Brain microvascular endothelial cell (primary cell): Measurements from ENCODE around the gene DLGAP1.

Experiments
- DNase-seq: peaks from one replicate; pipeline ENCODE4 v3.0.0-alpha.2; 2020
- H3K27ac ChIP-seq: fragments of 250-450 bp; sonication (Bioruptor Pico); 2 replicates; pipeline ENCODE4 v1.5.1; 2020; ENCODE audit warnings: mild to moderate bottlenecking, moderate library complexity
- H3K27me3 ChIP-seq: fragments of 250-450 bp; sonication (Bioruptor Pico); replicated peaks from 2 replicates; pipeline ENCODE4 v1.5.1; 2020; ENCODE audit warnings: mild to moderate bottlenecking
- H3K36me3 ChIP-seq: fragments of 250-450 bp; sonication (Bioruptor Pico); replicated peaks from 2 replicates; pipeline ENCODE4 v1.5.1; 2020; ENCODE audit warnings: mild to moderate bottlenecking
- H3K4me3 ChIP-seq: 2 replicates; pipeline ENCODE4 v1.5.1; 2011; ENCODE audit warnings: low read depth, mild to moderate bottlenecking, control low read depth, low read length, moderate library complexity
- in situ Hi-C: cut with HindIII; loops from 2 replicates; pipeline ENCODE4 v1.10.0; 2017; ENCODE audit warnings: low sequenced_read_pairs, low pct_ligation_motif_present
- TF ChIP-seq, protein P1 (sequence below): IDR thresholded peaks from 2 replicates; pipeline ENCODE4 v1.5.1; 2011; ENCODE audit warnings: low read depth, mild to moderate bottlenecking, moderate library complexity, low read length, control low read depth, inconsistent platforms; ENCODE audit errors: missing control alignments

DLGAP1 gene

DNA sequence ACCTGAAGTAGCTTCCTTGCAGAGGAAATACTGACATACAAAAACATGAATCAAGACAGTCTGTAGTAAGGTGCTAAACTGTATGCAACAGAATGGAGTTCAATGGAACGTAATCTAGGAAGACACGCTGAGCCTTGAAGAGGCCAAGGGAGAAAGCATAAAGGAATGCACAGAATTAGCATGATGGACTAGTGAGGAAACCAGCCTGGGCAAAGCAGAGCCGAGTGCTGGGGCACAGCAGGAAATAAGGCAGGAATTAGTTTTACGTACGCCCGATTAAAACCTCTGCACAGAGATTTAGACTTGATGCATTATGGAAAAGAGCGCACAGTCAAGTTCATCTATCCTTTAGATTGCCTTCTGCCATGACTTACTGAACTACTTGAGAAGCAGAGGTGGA, 200.3 kb downstream of the DLGAP1 start:
- no peaks in the 10 kb centered on the region for H3K27me3 ChIP-seq
- no peak for DNase-seq
- H3K27ac ChIP-seq = no peak overlapping the region
- TF ChIP-seq, protein P1, sequence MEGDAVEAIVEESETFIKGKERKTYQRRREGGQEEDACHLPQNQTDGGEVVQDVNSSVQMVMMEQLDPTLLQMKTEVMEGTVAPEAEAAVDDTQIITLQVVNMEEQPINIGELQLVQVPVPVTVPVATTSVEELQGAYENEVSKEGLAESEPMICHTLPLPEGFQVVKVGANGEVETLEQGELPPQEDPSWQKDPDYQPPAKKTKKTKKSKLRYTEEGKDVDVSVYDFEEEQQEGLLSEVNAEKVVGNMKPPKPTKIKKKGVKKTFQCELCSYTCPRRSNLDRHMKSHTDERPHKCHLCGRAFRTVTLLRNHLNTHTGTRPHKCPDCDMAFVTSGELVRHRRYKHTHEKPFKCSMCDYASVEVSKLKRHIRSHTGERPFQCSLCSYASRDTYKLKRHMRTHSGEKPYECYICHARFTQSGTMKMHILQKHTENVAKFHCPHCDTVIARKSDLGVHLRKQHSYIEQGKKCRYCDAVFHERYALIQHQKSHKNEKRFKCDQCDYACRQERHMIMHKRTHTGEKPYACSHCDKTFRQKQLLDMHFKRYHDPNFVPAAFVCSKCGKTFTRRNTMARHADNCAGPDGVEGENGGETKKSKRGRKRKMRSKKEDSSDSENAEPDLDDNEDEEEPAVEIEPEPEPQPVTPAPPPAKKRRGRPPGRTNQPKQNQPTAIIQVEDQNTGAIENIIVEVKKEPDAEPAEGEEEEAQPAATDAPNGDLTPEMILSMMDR = no peak
- in situ Hi-C loops = no loop called here
- H3K36me3 ChIP-seq = no peaks in the 10 kb centered on the region
- no peak overlapping the region for H3K4me3 ChIP-seq

DNA sequence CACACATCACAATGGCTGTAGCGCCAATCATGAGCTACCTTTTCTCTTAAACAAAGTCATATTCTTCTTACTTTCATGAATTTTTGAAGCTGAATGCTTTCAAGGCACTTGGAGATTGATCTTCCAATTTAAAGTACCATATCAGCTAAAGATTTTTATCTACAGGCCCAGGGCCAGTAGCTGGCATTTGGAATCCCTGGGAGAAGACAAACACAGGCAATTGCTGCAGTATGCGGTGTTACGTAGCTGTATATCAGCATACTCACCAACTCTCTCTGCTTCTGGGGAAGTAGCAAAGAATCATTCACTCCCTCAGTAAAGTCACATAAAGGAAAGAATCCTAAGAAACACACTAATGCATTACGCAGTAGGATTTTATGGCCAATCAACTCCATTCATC, 202.3 kb downstream of the DLGAP1 start:
- Histone ChIP-seq H3K27ac (no peak overlapping the region), H3K36me3 (no peaks in the 10 kb centered on the region), H3K4me3 (no peak overlapping the region), H3K27me3 (no peaks in the 10 kb centered on the region)
- no peak for DNase-seq
- in situ Hi-C loops = no loop called here
- TF ChIP-seq, protein P1 = no peak

DNA sequence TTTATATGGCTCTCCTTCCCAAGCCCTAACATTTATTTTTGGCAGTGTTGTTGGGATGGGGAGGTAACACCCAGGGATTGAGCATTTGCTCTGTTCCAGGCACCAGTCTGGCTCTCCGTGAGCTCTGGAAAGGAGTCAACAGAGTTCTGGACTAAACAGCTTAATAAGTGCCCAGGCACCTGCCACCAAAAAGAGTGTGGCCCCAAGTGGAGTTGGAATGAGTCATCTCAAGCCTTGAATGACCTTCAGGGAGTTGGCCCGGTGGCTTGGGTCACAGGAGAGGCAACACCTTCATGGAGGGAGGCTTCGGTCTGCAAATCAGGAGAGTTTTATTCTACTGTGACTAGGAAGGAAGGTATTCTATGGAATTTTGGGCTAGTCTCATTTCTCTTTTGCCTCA, 203.2 kb downstream of the DLGAP1 start:
- Histone ChIP-seq H3K27me3 (no peaks in the 10 kb centered on the region), H3K27ac (no peak overlapping the region), H3K4me3 (no peak overlapping the region), H3K36me3 (no peaks in the 10 kb centered on the region)
- TF ChIP-seq, protein P1 = no peak
- no peak for DNase-seq
- in situ Hi-C loops = no loop called here

DNA sequence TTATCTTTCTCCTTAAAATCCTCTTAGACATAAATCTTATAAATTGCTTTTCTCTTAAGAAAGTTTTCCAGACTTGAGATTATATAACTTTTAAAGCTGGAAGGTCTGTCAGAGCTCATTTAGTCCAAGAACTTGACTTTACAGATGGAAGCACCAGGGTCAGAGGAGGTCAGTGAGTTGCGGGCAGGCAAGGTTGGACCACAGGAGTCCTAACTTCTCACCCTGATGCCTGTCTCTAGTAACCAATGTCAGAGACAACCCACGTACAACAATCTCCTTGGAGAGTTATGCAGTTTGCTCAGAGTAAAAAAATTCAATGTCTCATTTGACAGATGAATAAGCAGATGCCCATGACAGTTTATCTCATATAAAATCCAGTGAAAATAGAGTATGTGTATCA, 203.9 kb downstream of the DLGAP1 start:
- Histone ChIP-seq H3K36me3 (no peaks in the 10 kb centered on the region), H3K4me3 (no peak overlapping the region), H3K27ac (no peak overlapping the region), H3K27me3 (no peaks in the 10 kb centered on the region)
- no peak for DNase-seq
- TF ChIP-seq, protein P1 = no peak
- in situ Hi-C loops = no loop called here

DNA sequence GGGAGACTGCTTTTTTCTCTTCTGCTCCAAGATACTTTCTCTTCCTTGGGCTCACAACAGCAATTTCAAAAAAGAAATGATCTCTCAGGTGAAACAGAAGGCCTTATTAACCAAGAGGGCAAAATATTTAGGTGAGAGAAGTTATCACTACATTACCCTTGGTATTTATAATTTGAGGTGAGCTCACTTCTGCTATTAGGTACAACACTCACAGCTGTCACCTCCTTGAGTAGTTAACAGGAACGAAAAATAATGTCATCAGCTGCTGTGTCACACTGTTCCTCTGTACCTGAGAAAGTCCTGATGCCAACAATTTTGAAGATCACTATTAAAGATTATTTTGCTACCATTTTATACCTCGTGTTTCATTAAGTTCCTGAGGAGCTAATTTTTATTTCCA, 205.0 kb downstream of the DLGAP1 start:
- DNase-seq = no peak
- TF ChIP-seq, protein P1 = no peak
- Histone ChIP-seq H3K36me3 (no peaks in the 10 kb centered on the region), H3K4me3 (no peak overlapping the region), H3K27me3 (no peaks in the 10 kb centered on the region), H3K27ac (no peak overlapping the region)
- in situ Hi-C loops = no loop called here

DNA sequence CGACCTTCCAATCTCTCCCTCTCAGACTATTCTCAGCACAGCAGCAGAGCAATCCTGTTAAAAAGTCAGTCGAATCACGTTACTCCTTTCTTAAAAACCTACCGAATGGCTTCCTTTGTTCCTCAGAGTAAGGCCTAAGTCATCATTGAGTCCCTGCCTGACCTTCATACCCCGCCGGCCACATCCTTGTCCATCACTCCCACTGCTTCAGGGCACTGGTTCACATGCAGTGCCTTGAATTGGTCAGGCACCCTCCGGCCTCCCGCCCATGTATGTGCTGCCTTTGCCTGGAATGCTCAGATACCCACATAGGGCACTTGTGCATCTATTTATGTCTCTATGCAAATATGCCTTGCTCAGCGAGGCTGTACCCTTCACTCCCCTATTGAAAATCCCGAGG, 206.4 kb downstream of the DLGAP1 start:
- TF ChIP-seq, protein P1 = no peak
- no peaks in the 10 kb centered on the region for H3K36me3 ChIP-seq
- H3K27ac ChIP-seq = no peak overlapping the region
- no peaks in the 10 kb centered on the region for H3K27me3 ChIP-seq
- H3K4me3 ChIP-seq = no peak overlapping the region
- in situ Hi-C loops = no loop called here
- DNase-seq = no peak
